NOMO-1 (cell line): ENCODE data around the gene ENPP4.
"Not testable (repeated sequence)": the region's sequence is repeated elsewhere in the genome, so short reads cannot be mapped to it uniquely, and the experiment has no call there.

ENCODE experiments used
- DNase-seq, 2 experiments: peaks; one replicate each; lab custom pipeline; 2025; ENCODE audit not compliant: unreplicated experiment in 2 of 2; lab: John Stamatoyannopoulos, UW

ENPP4 gene

GRCh38 chr6:46130666-46131065, 877 bp downstream of the ENPP4 start:
- DNase-seq: peak; percentile 58 to 82

DNA sequence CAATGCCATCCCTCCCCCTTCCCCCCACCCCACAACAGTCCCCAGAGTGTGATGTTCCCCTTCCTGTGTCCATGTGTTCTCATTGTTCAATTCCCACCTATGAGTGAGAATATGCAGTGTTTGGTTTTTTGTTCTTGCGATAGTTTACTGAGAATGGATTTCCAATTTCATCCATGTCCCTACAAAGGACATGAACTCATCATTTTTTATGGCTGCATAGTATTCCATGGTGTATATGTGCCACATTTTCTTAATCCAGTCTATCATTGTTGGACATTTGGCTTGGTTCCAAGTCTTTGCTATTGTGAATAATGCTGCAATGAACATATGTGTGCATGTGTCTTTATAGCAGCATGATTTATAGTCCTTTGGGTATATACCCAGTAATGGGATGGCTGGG, 1.5 kb downstream of the ENPP4 start:
- DNase-seq: not testable (repeated sequence)

DNA sequence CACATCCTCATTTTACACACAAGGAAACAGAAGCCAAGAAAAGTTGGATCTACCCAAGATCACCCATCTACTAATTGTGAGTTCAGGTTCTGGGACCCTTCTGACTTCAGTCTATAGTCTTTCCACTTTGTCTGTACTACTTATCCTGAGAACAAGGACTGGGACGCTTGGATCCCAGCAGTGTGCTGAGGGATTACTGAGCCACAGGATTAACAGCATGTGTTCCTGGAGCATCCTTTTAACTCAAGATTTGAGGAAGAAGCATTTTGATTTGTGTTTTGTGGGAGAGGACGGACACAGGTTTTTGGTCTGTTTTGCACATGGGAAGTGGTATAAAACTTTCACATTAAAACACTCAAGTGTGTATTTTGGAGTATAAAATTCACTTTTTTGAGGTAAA, 4.4 kb downstream of the ENPP4 start:
- no peak for DNase-seq

GRCh38 chr6:46135176-46135575, 5.4 kb downstream of the ENPP4 start:
- DNase-seq: no peak

DNA sequence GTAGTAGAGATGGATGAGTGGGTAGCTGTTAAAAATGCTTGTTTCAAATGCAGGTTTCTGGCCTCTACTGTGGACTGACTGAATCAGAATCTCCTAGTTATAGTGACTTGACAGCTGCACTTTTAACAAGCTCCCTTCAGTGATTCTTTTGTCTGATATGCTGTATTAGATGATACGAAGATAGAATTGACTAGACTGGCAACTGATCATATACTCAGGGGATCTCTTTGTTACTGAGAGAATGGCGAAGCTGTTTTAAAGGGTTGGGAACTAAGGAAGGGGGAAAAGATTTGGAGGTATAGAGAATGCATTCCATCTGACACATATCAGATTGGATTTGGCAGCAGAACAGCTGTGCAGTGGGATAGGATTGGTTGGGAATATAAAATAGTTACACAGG, 7.0 kb downstream of the ENPP4 start:
- no peak for DNase-seq

GRCh38 chr6:46137387-46137786, 7.6 kb downstream of the ENPP4 start:
- no peak for DNase-seq

GRCh38 chr6:46138281-46138680, 8.5 kb downstream of the ENPP4 start:
- DNase-seq: no peak

DNA sequence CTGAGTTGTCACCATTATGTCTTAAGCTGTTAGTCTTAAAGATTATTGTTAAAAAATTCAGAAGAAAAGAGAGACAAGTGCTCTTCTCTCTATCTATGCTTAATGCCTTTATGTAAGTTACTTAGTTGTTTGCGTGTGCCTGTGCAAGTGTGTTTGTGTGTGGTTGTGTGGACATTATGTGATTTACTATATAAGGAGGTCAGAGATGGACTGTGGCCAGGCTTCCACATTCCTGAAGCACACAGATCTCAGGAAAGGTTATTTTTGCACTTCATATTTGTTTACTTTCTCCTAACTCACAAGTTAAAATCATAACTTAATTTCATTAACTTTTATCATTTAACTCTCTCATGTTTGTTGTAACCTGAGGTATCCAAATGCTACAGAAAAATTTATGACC, 14.5 kb downstream of the ENPP4 start:
- no peak for DNase-seq

DNA sequence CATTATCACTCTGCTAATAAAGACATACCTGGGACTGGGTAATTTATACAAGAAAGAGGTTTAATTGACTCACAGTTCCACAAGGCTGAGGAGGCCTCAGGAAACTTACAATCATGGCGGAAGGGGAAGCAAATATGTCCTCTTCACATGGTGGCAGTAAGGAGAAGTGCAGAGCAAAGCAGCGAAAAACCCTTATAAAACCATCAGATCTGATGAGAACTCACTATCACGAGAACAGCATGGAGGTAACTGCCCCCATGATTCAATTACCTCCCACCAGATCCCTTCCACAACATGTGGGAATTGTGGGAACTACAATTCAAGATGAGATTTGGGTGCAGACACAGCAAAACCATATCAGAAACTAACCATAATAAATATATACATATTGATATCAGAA, 19.3 kb downstream of the ENPP4 start:
- not testable (repeated sequence) for DNase-seq

- DNase-seq: no peak
Measured at GRCh38 chr6:46156701-46157100, 26.9 kb downstream of the ENPP4 start.

- no peak for DNase-seq
Measured at GRCh38 chr6:46159229-46159628, 29.4 kb downstream of the ENPP4 start.

DNA sequence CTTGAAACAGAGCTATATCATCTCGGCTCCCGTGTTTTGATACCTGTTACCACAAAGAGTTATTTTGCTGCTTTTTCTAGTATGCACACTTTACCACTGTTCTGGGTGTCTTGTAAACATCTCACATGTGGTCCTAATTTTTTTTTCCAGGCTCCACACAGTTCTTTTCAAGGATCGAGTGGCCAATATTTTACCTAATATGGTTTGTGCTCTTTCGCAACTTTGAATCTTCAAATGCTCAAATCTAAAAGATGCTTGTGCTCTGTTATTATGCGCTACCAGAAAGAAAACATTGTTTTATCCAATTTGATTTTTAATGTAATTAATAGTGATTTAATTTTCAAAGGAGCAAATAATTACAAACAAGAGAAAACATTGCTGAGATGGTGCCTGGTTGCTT, 30.3 kb downstream of the ENPP4 start:
- DNase-seq: no peak

DNA sequence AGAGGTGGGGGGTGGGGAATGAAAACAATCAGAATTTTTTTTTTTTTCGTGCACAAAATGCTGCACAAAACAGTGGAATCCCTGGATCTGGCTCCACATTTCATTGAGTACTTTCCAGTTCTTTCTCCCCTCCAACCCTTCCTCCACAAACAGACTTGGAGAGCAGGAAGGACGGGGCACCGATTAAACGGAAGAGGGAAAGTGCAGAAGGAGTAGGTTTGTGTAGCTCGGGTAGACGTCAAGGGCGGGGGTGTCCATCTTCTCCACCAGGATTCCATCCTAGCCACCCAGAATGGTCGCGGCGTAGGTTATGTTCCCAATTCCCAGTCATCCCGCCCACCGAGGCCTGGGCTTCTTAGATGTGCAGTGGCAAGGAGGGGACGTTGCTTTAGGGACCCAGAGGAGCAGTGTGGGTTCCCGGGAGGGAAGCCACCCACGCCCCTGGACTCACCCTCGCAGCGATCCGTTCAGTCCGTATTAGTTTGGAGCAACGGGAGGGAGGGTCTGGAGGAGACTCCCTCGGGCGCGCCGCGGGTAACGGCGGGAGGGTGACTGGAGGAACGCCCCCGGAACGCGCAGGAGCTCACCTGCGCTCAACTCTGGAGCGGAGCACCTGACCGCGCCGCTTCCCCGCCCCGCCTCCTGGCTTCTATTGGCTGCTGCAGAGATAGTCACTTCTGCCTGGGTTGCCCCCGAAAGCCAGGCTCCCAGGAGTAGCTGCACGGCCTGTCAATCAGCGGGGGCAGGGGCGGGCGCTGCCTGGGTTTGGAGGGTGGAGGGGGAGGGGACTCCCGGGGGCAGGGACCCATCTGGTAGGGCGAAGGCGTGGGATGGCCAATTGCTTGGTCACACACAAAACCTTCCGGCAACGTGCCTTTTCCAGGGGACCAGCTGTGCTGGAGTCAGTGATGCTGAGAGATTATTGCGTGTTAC, 40.8 kb downstream of the ENPP4 start, which contains the start of gene ENPP5:
ENPP5 (minus strand) TSS at position 624 of the 933 bp plus-strand sequence. CDS start 2,718 bp downstream, outside the sequence.
- peak; percentile 28 to 41 for DNase-seq

DNA sequence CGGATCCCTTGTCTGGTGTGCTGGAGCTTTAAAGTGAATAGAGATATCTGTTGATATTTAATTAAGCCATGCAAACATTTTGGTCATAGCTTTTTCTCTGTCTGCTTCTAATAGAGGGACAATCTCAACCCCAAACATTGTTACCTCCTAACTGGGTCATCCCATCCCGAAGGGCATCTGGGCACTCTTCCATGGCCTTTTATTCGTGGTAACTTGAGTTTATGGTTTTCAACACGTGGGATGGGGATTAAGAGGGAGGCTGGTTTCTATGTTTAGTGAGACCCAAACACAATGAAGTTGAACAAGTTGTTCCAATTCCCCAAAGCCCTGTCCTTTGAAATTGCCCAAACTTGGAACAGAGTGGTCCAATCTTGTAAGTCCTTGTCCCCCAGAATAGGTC, 42.4 kb downstream of the ENPP4 start:
- no peak for DNase-seq

DNA sequence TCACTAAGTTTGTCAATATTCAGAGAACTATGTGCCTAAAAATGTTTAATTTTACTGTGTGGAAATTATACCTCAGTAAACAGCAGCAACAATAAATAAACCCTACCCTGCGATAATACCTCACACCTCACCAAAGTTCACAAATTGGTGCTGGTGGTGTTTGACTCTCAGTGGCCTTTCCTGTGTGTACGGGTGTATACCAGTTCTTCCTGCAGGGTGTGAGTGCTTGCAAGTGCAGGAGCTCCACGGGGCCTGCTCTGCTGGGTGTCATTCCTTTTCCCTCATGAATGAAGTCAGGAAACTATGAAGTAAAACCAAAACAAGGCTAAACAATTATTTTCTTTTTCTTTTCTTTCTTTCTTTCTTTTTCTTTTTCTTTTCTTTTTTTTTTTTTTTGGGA, 45.1 kb downstream of the ENPP4 start:
- no peak for DNase-seq

DNA sequence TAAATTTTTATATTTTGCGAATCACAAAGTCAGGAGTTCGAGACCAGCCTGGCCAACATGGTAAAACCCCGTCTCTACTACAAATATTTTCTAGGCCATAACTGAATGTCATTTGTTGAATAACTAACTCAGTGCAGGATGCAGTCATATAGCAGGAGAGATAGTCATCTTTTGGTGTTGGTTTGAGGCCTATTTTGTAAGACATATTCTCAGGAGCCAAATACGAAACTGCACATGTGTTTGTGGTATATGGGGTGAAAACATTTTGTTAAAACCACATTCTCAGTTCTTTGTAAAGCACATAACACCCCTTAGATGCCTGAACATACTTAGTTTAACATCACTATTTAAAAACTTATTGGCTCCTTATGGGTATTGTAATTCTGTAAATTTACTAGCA, 45.7 kb downstream of the ENPP4 start:
- no peak for DNase-seq

DNA sequence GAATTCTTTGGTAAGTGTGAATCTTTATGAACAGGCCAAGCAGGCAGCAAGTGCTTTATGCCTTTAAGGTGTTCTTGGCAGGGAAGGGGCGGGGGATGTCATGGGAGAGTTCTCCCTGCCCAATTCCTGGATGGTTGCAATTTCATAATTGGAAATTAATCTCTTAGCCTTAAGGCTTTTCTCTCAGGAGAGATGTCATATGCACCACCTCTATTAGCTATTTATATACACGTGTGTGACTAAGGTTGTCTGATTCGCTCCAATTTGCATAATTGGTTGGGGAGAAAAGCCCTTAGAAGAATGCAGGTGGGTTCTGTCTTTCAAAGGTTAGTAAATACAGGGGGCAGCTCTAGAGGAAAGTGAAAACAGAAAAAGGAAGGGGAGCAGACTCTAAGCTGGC, 46.2 kb downstream of the ENPP4 start:
- no peak for DNase-seq

DNA sequence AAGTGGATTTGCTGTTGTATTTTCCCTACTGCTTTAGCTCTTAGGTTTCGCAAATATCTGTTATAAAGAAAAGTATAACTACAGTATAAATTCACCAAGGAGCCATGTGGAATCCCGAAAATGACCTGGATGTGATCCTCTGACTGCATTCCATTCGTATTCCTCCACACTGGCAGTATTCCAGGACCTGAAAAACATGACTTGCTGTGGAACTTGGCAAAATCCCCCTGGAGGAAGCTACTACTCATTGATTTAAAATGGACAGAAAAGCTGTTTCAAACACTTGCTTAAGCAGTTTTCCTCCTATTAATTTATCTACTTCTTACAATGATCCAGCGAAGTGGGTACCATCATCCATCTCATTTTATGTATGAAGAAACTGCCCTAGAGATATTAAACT, 54.3 kb downstream of the ENPP4 start:
- DNase-seq: no peak

DNA sequence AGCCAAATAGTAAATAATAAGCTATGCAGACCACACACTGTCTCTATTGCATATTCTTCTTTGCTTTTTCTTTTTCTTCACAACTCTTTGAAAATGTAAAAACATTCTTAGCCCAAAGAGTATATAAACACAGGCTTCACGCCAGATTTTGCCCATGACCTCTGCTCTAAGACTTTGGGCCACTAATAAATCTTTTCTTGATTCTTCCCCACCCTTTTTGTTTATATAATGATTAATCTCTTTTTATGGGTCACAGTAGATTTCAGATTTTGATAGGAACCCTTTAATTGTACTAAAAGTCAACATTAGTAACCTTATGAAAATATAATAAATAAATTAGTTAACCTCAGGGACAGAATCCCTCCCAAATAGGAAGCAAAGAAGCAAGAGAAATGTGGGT, 56.8 kb downstream of the ENPP4 start:
- DNase-seq: no peak

GRCh38 chr6:46189726-46190125, 59.9 kb downstream of the ENPP4 start:
- no peak for DNase-seq

DNA sequence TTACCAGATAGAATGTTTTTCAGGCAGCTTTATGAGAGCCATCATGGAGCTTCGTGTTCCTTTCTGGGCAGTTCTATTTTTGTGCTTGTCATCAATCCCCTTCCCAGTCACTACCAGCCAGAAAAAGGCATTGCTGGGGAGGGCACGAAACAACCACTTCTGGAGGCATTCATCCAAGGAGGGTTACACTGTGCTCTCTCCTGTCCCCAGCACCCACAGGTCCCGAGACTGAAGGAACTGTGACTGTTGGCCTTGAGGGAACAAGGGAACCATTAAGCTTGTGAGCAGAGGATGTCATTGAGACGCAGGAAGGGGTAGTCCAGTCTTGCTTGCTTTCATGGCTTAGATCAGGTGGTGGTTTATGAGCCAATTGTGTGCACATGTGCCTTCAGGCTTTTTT, 61.1 kb downstream of the ENPP4 start:
- DNase-seq: no peak

DNA sequence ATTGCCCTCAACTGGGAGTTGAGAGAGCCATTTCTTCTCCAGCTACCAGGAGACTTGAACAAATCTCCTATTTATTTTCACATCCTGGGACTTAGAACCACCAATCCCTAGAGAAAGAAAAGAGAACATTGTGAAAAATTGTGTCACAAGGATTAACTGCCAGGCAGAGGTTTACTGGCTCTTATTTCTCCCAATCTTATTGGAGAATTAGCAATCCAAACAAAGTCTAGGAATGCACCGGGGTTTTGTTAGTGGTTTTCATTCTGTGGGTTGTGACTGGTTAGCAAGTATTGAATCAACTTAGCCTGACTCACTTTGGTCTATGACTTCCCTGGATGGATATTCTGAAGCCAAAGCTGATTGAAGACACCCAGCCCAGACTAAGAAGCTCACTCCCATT, 62.2 kb downstream of the ENPP4 start:
- DNase-seq: no peak
